GM20000 (cell line): ENCODE data around the gene CTR9.

Experiments used
- DNase-seq: peaks from one replicate; pipeline ENCODE4 v3.0.0; 2012; ENCODE audit warnings: low spot score
- TF ChIP-seq, protein P1 (sequence below): IDR thresholded peaks from 2 replicates; pipeline ENCODE4 v1.5.1; 2012; ENCODE audit warnings: mild to moderate bottlenecking, control low read depth; ENCODE audit errors: extremely low read depth, missing control alignments

Gene CTR9

DNA sequence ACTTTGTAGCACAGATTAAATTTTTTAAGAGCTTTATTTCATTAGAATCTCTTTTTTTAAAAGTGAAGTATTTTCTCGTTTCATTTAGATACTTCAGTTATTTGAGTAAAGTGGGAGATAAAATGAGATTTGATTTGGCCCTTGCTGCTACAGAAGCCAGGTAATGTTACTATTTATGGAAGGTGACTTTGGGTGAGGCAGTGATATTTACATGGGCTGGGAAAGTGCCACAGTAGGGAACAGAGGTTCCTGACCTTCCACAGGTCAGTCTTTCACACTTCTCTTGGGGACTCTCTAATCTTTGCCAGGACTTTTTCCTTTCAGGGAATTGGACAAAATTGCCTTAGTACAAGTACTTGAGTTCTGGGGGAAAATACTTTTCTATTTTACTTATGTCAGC lies 20.4 kb downstream of the CTR9 start:
- DNase-seq: no peak
- TF ChIP-seq, protein P1, sequence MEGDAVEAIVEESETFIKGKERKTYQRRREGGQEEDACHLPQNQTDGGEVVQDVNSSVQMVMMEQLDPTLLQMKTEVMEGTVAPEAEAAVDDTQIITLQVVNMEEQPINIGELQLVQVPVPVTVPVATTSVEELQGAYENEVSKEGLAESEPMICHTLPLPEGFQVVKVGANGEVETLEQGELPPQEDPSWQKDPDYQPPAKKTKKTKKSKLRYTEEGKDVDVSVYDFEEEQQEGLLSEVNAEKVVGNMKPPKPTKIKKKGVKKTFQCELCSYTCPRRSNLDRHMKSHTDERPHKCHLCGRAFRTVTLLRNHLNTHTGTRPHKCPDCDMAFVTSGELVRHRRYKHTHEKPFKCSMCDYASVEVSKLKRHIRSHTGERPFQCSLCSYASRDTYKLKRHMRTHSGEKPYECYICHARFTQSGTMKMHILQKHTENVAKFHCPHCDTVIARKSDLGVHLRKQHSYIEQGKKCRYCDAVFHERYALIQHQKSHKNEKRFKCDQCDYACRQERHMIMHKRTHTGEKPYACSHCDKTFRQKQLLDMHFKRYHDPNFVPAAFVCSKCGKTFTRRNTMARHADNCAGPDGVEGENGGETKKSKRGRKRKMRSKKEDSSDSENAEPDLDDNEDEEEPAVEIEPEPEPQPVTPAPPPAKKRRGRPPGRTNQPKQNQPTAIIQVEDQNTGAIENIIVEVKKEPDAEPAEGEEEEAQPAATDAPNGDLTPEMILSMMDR: no peak

DNA sequence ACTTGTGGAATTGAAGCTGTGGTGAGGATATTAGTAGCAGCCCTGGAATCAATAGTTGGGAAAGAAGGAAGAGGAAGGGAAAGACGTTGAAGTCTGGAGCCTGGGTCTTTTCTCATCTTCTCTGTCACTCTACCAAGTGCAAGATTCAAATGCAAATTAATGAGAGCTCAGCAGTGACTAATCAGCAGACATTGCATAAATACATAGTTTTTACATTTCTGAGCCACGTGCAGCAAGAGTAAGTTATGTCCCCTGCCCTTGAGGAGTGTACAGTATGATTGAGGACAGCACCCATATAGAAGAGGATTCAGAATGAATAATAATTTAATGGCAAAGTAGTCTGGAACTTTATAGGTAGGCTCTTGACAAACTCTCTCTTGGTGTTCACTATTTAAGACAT lies 23.8 kb downstream of the CTR9 start:
- no peak for DNase-seq
- TF ChIP-seq, protein P1: no peak

DNA sequence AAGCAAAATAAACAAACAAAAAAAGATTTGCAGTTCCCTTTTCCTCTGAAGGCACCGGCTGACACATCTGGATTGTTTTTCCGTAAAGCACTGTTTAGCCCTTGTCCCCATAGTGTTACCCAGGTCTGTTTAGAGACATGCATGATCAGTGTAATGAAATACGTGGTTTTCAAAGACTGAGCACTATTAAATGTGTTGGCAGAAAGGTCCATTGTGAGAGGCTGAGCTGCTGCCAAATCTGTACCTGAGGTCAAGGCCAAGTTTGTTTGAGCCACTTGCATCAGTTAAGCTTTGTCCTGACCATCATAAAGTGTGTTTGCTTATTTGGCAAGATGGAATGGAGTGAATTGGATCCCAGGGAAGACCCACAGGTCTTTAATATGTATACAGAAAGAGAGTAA lies 26.3 kb downstream of the CTR9 start:
- DNase-seq: no peak

DNA sequence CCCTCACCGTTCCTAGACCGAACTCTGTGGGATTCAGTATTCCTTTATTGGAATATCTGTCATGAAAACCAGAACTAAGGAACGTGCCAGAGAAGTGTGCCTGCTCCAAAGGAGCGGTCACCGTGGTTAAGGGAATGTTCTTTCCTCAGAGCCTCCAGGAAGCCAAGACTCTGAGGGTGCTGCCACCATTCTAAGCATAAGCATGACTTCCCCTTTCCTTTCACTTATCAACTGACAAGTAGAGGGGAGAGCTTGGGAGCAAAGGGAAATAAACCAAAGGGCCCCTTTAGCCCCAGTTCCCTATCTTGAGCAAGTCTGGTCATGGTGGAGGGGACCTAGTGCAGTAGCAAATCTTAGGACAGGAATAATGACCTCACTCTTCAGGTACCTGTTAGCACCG lies 26.8 kb downstream of the CTR9 start:
- TF ChIP-seq, protein P1: no peak
- DNase-seq: no peak

More for the DNA sequence above, 26.3 kb downstream of the CTR9 start:
- TF ChIP-seq, protein P1: no peak

DNA sequence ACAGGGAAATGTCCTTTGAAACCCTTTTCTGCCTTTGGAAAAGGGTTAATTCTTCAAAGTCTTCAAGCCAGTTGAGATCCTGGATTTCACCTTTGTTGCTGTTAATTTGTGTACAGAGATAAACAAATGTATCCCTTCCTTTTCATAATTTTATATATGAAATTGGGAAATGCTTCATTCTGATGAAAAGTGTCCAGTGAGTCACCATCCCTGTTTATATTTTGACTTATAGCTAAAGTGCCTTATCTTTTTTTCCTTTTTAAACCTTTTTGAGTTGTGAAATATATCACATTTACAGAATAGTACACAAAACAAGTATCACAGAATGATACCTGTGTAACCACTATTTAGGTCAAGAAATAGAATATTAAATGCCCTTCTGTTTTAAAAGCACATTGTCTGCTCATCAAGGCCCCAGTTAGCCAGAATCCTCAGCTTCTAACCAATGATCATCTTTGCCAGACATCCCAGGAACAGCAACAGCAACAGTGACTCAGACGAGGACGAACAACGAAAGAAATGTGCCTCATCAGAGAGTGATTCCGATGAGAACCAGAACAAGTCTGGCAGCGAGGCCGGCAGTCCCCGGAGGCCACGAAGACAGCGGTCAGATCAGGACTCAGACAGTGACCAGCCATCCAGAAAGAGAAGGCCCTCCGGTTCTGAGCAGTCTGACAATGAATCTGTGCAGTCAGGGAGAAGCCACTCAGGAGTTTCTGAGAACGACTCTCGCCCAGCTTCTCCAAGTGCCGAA lies 27.3 kb downstream of the CTR9 start:
- TF ChIP-seq, protein P1: no peak
- DNase-seq: no peak

DNA sequence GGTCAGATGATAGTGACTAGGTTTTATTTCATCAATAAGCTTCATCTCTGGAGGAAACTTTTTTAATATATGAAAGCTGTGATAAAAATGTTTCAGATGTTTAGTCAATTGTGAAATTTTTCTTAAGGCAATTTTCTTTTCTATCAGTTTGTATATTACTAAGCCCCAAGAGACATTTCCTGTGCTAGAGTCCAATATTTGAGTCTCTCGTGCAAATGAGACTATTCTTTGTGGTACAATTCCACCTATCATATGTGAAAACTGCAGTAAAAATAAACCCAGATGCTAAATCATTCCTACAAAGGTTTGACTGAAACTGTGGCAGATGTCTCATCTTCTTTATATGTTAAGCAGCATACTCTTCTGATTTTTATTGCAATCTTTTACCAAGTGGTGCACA lies 28.0 kb downstream of the CTR9 start:
- DNase-seq: no peak
- TF ChIP-seq, protein P1: no peak

DNA sequence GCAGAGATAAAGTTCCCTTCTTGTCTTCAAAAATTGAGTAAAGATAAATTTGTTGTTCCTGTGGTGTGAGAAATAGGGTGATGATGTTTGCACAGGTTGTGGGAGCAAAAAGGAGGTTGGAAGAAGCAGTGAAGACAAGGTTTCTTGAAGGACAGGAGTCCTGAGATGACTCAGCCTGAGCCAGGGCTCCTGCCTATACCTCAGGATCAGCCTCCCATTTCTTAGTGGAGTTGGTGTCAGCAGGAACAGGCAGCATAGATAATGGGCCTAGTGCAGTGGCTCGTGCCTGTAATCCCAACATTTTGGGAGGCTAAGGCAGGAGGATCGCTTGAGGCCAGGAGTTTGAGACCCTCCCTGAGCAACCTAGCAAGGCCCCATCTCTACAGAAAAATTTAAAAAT lies 29.0 kb downstream of the CTR9 start:
- no peak for DNase-seq
- TF ChIP-seq, protein P1: no peak
